ENCODE measurements around the gene DRICH1. TPM values are rescaled to one million over a fixed set of nuclear protein-coding genes. Genes with fewer than 3 reads are reported as not detected.
"Not testable (repeated sequence)": the region's sequence is repeated elsewhere in the genome, so short reads cannot be mapped to it uniquely, and the experiment has no call there.

Gene DRICH1
- total RNA-seq, 1 donor from 2014 or later = 0.39 TPM

- DNase-seq (ENCODE audit: low spot score) = no peak
Measured at GRCh38 chr22:23569716-23570115, 62.4 kb downstream of the DRICH1 start.

- no peak for DNase-seq (ENCODE audit: low spot score)
Measured at GRCh38 chr22:23569291-23569690, 62.8 kb downstream of the DRICH1 start.

- peak; percentile 87 for DNase-seq (ENCODE audit: low spot score)
Measured at GRCh38 chr22:23566705-23567475, 65.2 kb downstream of the DRICH1 start.

GRCh38 chr22:23565915-23566704, 66.0 kb downstream of the DRICH1 start:
- peak; percentile 88 for DNase-seq (ENCODE audit: low spot score)

- peak; percentile 62 for DNase-seq (ENCODE audit: low spot score)
Measured at GRCh38 chr22:23565305-23565914, 66.7 kb downstream of the DRICH1 start.

GRCh38 chr22:23564276-23564675, 67.8 kb downstream of the DRICH1 start:
- DNase-seq (ENCODE audit: low spot score) = peak; percentile 82

- DNase-seq (ENCODE audit: low spot score) = peak; percentile 45
Measured at GRCh38 chr22:23563111-23563510, 69.0 kb downstream of the DRICH1 start.

GRCh38 chr22:23562186-23562585, 69.9 kb downstream of the DRICH1 start:
- DNase-seq (ENCODE audit: low spot score) = no peak

- DNase-seq (ENCODE audit: low spot score) = peak; percentile 39
Measured at GRCh38 chr22:23561025-23561510, 71.1 kb downstream of the DRICH1 start.

GRCh38 chr22:23560215-23560614, 71.9 kb downstream of the DRICH1 start:
- DNase-seq (ENCODE audit: low spot score) = not testable (repeated sequence)

Other genes with a start within 250 kb of the DRICH1 start
- not detected for gene IGLL1, start 52.0 kb downstream of the DRICH1 start, total RNA-seq
- gene RGL4, start 58.7 kb upstream of the DRICH1 start, total RNA-seq = 1.5 TPM
- 7.8 TPM for gene ZNF70, start 118.8 kb upstream of the DRICH1 start, total RNA-seq
- not detected for gene VPREB3, start 122.1 kb upstream of the DRICH1 start, total RNA-seq
- not detected for gene C22orf15, start 130.7 kb upstream of the DRICH1 start, total RNA-seq
- 357 TPM for gene CHCHD10, start 135.7 kb upstream of the DRICH1 start, total RNA-seq
- 5.7 TPM for gene MMP11, start 140.5 kb upstream of the DRICH1 start, total RNA-seq
- 70.7 TPM for gene SMARCB1, start 154.6 kb upstream of the DRICH1 start, total RNA-seq
- 1.4 TPM for gene DERL3, start 206.7 kb upstream of the DRICH1 start, total RNA-seq
- 8.4 TPM for gene SLC2A11, start 225.6 kb upstream of the DRICH1 start, total RNA-seq

All from mesenteric fat pad (tissue), 1 donor.